Caco-2 (cell line): ENCODE results near the gene TK2. TPM values are rescaled to one million over a fixed set of nuclear protein-coding genes. Genes with fewer than 3 reads are reported as not detected.

Experiments used
- BruUV-seq: library from RNA; stranded (reverse); fragments of 400-500 nt; replicated peaks from 2 replicates; lab custom pipeline; 2021; lab: Mats Ljungman, UMichigan
- CTCF ChIA-PET: fragments of 300-600 bp; sonication (Branson Sonifier 250); formaldehyde crosslinking; loops from one replicate; lab custom pipeline; 2022; ENCODE audit warnings: antibody characterized with exemption; lab: Charles Lee
- POLR2A ChIA-PET: fragments of 300-600 bp; sonication (Branson Sonifier 250); formaldehyde crosslinking; loops from one replicate; lab custom pipeline; 2022; ENCODE audit warnings: antibody characterized with exemption; lab: Charles Lee
- DNase-seq, 2 experiments: peaks; one replicate each; pipeline versions ENCODE4 v3.0.0 to v3.0.0-alpha.2; 2020 to 2022
- H3K27me3 ChIP-seq: replicated peaks from 2 replicates; pipeline ENCODE4 v1.6.0; 2011; ENCODE audit warnings: low read length; ENCODE audit not compliant: control insufficient read depth, insufficient read depth
- H3K36me3 ChIP-seq: 2 replicates; pipeline ENCODE4 v1.5.1; 2011; ENCODE audit warnings: low read length; ENCODE audit not compliant: control insufficient read depth, insufficient read depth
- H3K4me1 ChIP-seq: fragments of 250-450 bp; sonication (Bioruptor Pico); 2 replicates; pipeline ENCODE4 v1.5.1; 2020; ENCODE audit warnings: mild to moderate bottlenecking
- H3K4me3 ChIP-seq: 2 replicates; pipeline ENCODE4 v1.5.1; 2011; ENCODE audit warnings: low read depth, mild to moderate bottlenecking, control low read depth, low read length
- H3K9me3 ChIP-seq: fragments of 250-450 bp; sonication (Bioruptor Pico); 2 replicates; pipeline ENCODE4 v1.5.1; 2020; ENCODE audit warnings: mild to moderate bottlenecking, moderate library complexity
- H3K27ac Mint-ChIP-seq: one replicate; pipeline ENCODE4 v1.8.0; 2022; ENCODE audit warnings: mixed read lengths; ENCODE audit not compliant: unreplicated experiment
- H3K27me3 Mint-ChIP-seq: one replicate; pipeline ENCODE4 v1.8.0; 2022; ENCODE audit warnings: mixed read lengths; ENCODE audit not compliant: insufficient read depth, unreplicated experiment
- H3K36me3 Mint-ChIP-seq: one replicate; pipeline ENCODE4 v1.8.0; 2022; ENCODE audit warnings: mild to moderate bottlenecking, mixed read lengths; ENCODE audit not compliant: insufficient read depth, unreplicated experiment
- H3K4me1 Mint-ChIP-seq: one replicate; pipeline ENCODE4 v1.8.0; 2022; ENCODE audit warnings: low read depth, mixed read lengths; ENCODE audit not compliant: unreplicated experiment
- H3K4me3 Mint-ChIP-seq: one replicate; pipeline ENCODE4 v1.8.0; 2022; ENCODE audit warnings: mild to moderate bottlenecking, moderate library complexity, mixed read lengths; ENCODE audit not compliant: unreplicated experiment
- H3K9me3 Mint-ChIP-seq: one replicate; pipeline ENCODE4 v1.8.0; 2022; ENCODE audit warnings: mixed read lengths; ENCODE audit not compliant: unreplicated experiment
- intact Hi-C: fragments of 100-400 bp; cut with micrococcal nuclease; formaldehyde crosslinking; loops from one replicate; pipeline ENCODE4 v1.10.0; 2022; ENCODE audit not compliant: unreplicated experiment
- total RNA-seq: library from RNA; stranded (reverse); gene quantifications from 2 replicates; pipeline ENCODE4 v1.2.3, GENCODE V29; 2022
- TF ChIP-seq, protein P1 (sequence below), 2 experiments: fragments of 200-600 bp in 1 of 2; IDR thresholded peaks; 1 replicate in 1 of 2; 2 replicates in 1 of 2; pipeline versions ENCODE4 v1.5.1 to v1.8.0; 2011 to 2022; ENCODE audit warnings: antibody characterized with exemption in 1 of 2, control low read depth in 1 of 2, inconsistent platforms in 1 of 2, low read depth in 1 of 2, low read length in 1 of 2, mild to moderate bottlenecking in 1 of 2, moderate library complexity in 1 of 2; ENCODE audit not compliant: insufficient read depth in 1 of 2, severe bottlenecking in 1 of 2, unreplicated experiment in 1 of 2

The TK2 gene
- total RNA-seq, 1 experiment from 2014 or later = 18.2 TPM

DNA sequence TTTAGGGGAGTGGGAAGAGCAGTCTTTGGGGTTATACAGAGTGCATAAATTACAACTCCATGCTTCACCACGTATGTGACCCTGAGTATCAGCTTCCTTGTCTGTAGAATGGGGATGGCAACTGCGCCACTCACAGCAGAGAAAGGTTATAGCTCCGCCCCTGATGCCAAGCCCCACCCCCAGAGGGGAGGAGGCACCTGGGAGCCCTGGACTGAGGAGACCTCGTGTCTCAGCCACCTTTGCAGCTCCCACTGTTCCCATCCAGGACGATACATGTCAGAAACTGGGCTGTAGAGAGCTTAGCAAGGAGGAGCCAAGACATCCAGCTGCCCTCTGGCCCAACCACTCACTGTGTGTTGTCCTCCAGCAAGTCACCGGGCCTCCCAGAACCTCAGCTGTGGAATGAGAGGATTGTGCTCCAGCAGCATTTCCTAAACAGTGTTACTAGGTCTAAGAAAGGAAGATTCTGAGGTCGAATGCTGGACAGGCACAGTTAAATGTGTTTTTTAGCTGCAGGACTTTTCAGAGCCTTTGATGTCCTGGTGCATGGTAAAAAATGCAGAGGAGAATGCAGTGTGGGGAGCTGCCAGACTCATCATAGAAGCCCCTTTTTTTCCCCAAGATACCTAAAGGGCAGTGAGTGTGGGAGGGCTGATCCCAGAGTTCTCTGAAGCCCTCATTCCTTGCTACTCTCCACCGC lies 73.4 kb downstream of the TK2 start:
- no peak overlapping the region for H3K4me3 ChIP-seq
- TF ChIP-seq, protein P1, sequence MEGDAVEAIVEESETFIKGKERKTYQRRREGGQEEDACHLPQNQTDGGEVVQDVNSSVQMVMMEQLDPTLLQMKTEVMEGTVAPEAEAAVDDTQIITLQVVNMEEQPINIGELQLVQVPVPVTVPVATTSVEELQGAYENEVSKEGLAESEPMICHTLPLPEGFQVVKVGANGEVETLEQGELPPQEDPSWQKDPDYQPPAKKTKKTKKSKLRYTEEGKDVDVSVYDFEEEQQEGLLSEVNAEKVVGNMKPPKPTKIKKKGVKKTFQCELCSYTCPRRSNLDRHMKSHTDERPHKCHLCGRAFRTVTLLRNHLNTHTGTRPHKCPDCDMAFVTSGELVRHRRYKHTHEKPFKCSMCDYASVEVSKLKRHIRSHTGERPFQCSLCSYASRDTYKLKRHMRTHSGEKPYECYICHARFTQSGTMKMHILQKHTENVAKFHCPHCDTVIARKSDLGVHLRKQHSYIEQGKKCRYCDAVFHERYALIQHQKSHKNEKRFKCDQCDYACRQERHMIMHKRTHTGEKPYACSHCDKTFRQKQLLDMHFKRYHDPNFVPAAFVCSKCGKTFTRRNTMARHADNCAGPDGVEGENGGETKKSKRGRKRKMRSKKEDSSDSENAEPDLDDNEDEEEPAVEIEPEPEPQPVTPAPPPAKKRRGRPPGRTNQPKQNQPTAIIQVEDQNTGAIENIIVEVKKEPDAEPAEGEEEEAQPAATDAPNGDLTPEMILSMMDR (IDR thresholded peaks at IDR 0.05; ENCODE audit: insufficient read depth in 1 of 2, low read depth in 1 of 2, low read length in 1 of 2, severe bottlenecking in 1 of 2, unreplicated experiment in 1 of 2) = no peak
- POLR2A ChIA-PET = interaction anchor here (0.6 kb wide), 1 partner anchor 32 kb away, joined by 3 read pairs; no protein-coding TSS in a partner anchor
- H3K4me3 Mint-ChIP-seq = no peak overlapping the region
- no peaks in the 10 kb centered on the region for H3K36me3 ChIP-seq
- peaks cover 13% of the 10 kb centered on the region; the same call in 1 of the 2 replicates for H3K4me1 ChIP-seq
- no peaks in the 10 kb centered on the region for H3K4me1 Mint-ChIP-seq
- no peak overlapping the region for H3K27ac Mint-ChIP-seq
- no peaks in the 10 kb centered on the region for H3K9me3 ChIP-seq
- CTCF ChIA-PET = interaction anchor here (1.3 to 2.3 kb wide), 2 partner anchors 70 to 132 kb away, joined by 3 to 14 read pairs; no protein-coding TSS in a partner anchor
- peaks cover 3% of the 10 kb centered on the region; the same call in 1 of the 2 replicates for H3K27me3 ChIP-seq
- peak in 1 of 2 experiments; percentile 51 for DNase-seq
- peaks cover 5% of the 10 kb centered on the region for H3K36me3 Mint-ChIP-seq
- intact Hi-C loops = no loop called here
- no TSS peak for BruUV-seq
- peaks cover 9% of the 10 kb centered on the region for H3K27me3 Mint-ChIP-seq
- H3K9me3 Mint-ChIP-seq = no peaks in the 10 kb centered on the region

DNA sequence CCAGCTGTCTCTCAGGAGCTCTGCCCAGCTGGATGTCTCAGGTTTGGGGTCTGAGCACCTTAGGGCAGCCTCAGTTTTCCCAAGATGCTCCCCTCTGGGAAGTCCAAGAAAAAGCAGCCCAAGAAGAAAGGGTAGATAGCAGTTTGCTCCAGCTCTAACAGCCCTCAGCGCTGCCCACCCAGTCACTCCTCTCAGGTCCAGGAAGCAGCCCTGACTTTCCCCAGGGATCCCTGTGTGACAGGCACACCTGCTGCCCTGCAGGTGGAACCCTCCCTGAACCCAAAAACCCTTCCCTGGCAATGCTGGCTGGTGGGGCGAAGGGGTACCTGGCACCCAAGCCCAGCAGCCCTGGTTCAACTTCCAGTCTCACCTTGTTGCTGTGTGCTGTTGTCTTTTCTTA lies 74.7 kb downstream of the TK2 start:
- Histone ChIP-seq H3K4me1 (peaks cover 2% of the 10 kb centered on the region; the same call in 1 of the 2 replicates), H3K36me3 (no peaks in the 10 kb centered on the region), H3K4me3 (no peak overlapping the region), H3K27me3 (peaks cover 3% of the 10 kb centered on the region; the same call in 1 of the 2 replicates), H3K9me3 (no peaks in the 10 kb centered on the region)
- TF ChIP-seq, protein P1 (IDR thresholded peaks at IDR 0.05; ENCODE audit: insufficient read depth in 1 of 2, low read depth in 1 of 2, low read length in 1 of 2, severe bottlenecking in 1 of 2, unreplicated experiment in 1 of 2) = no peak
- intact Hi-C loops = no loop called here
- Mint-ChIP-seq H3K4me1 (no peaks in the 10 kb centered on the region), H3K27ac (no peak overlapping the region), H3K4me3 (no peak overlapping the region), H3K9me3 (no peaks in the 10 kb centered on the region), H3K27me3 (peaks cover 10% of the 10 kb centered on the region), H3K36me3 (no peaks in the 10 kb centered on the region)
- DNase-seq = no peak
- BruUV-seq = no TSS peak
- POLR2A ChIA-PET = no interaction called here
- CTCF ChIA-PET = interaction anchor here (0.8 to 1.1 kb wide), 2 partner anchors 19 to 69 kb away, joined by 3 to 4 read pairs; no protein-coding TSS in a partner anchor

DNA sequence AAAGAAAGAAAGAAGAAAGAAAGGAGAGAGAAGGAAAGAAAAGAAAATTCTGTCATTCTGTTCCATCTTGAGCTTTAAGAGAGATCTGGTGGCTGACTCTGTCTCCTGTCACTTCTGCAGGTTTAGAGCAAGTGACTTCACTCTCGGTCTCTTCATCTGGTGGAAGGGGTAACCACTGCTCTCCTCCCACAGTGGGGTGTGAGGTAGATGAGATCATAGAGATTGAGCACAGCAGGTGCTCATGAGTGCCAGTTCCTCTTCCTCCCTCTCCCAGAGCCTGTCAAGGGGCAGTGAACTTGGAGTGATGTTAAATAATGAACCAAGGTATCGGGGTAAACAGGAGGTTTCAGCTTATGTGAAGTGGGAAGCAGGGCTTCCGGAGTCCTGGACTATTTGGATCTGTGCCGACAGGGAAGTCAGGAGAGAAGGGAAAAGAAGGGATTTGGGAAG lies 75.1 kb downstream of the TK2 start:
- POLR2A ChIA-PET = no interaction called here
- H3K36me3 Mint-ChIP-seq = no peaks in the 10 kb centered on the region
- Histone ChIP-seq H3K27me3 (peaks cover 3% of the 10 kb centered on the region; the same call in 1 of the 2 replicates), H3K4me3 (no peak overlapping the region), H3K36me3 (no peaks in the 10 kb centered on the region), H3K9me3 (no peaks in the 10 kb centered on the region), H3K4me1 (no peaks in the 10 kb centered on the region)
- no peak for DNase-seq
- H3K27me3 Mint-ChIP-seq = peaks cover 14% of the 10 kb centered on the region
- no TSS peak for BruUV-seq
- H3K4me1 Mint-ChIP-seq = no peaks in the 10 kb centered on the region
- no peak overlapping the region for H3K27ac Mint-ChIP-seq
- H3K4me3 Mint-ChIP-seq = no peak overlapping the region
- CTCF ChIA-PET = interaction anchor here (0.8 to 1.1 kb wide), 2 partner anchors 19 to 68 kb away, joined by 3 to 4 read pairs; no protein-coding TSS in a partner anchor
- intact Hi-C loops = no loop called here
- no peaks in the 10 kb centered on the region for H3K9me3 Mint-ChIP-seq
- TF ChIP-seq, protein P1 (IDR thresholded peaks at IDR 0.05; ENCODE audit: insufficient read depth in 1 of 2, low read depth in 1 of 2, low read length in 1 of 2, severe bottlenecking in 1 of 2, unreplicated experiment in 1 of 2) = no peak
